ENCODE data around the gene PABPC5. TPM values are rescaled to one million over a fixed set of nuclear protein-coding genes. Genes with fewer than 3 reads are reported as not detected.

Gene PABPC5
- polyA plus RNA-seq (ENCODE audit: insufficient read length in 4 of 4): 1 to 10 TPM; 5.1 to 7.5 (median 6.1) TPM

- peak; percentile 41 to 66 (median 56) for DNase-seq (ENCODE audit: low read depth in 4 of 4, low spot score in 2 of 4)
These were observed at the start of gene PABPC5 for GRCh38 chrX:91434351-91435168. Gene PABPC5 (plus strand): TSS chrX:91434839. CDS start chrX:91435578, 739 bp downstream.

DNA sequence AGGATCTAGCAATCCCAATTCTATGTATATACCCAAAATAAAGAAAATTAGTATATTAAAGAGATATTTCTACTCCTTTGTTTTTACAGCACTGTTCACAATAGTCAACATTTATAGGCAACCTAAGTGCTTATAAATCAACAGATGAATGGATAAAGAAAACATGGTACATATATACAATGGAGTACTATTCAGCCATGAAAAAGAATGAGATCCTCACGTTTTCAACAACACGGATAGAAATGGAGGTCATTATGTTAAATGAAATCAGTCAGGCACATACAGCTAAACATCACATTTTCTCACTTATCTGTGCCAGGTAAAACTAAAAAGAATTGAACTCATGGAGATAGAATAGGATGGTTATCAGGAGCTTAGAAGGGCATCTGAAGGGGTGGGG, 45.6 kb upstream of the PABPC5 start:
- no peak for DNase-seq (ENCODE audit: low read depth in 4 of 4, low spot score in 2 of 4)

DNA sequence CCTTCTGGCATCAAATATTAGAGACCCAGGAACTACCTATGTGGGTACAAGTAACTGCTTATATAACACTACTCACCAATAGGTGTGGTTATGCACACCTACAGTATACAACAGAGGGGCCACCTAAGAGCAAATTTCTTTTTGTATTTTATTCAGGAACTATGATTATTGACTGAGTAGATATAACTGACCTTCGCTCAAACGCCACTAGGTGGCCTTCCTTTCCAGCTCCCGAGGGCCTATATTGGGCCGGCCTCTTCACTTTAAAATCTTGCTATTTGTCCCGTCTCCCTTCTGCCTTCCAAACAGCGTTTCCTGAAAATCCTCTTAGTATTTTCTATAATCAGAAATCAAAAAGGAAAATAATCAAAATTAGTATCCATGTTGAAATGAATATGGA, 19.9 kb upstream of the PABPC5 start:
- DNase-seq (ENCODE audit: low read depth in 4 of 4, low spot score in 2 of 4): no peak

DNA sequence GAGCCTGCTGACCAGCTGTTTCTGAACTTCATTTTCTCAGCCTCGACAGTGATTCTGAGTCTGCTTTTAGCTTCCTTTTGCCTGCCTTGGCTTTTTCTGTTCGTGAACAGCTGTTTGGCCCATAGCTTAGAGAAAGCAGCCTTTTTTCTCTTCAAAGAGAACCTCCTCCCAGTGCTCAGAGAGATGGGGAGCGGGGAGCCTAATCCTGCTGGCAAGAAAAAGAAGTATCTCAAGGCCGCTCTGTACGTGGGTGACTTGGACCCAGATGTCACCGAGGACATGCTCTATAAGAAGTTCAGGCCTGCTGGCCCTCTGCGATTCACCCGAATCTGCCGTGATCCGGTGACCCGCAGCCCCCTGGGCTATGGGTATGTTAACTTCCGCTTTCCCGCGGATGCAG, 756 bp downstream of the PABPC5 start:
- DNase-seq (ENCODE audit: low read depth in 4 of 4, low spot score in 2 of 4): peak in 1 of 4 donors; percentile 11

Measured in left renal cortex interstitium (tissue), 4 donors.